Breast epithelium (tissue), 3 donors: ENCODE measurements around the gene CCDC180.

Experiments used
- POLR2A ChIP-seq: fragments of 450-650 bp; IDR thresholded peaks from one replicate; pipeline ENCODE4 v1.6.1; 2016; ENCODE audit warnings: antibody characterized with exemption, mild to moderate bottlenecking, moderate library complexity
- POLR2AphosphoS5 ChIP-seq, 3 donors: sonication (generic); formaldehyde crosslinking; IDR thresholded peaks; one replicate each; pipeline ENCODE4 v1.6.1; 2017; ENCODE audit warnings: antibody characterized with exemption in 3 of 3
- TF ChIP-seq, protein P1 (sequence below), 3 donors: fragments of 450-650 bp; IDR thresholded peaks; one replicate each; pipeline ENCODE4 v1.5.1; 2016 to 2017; ENCODE audit warnings: antibody characterized with exemption in 3 of 3, mild to moderate bottlenecking in 3 of 3, moderate library complexity in 3 of 3

GRCh38 chr9:97313746-97314145 is 6.3 kb downstream of the CCDC180 start:
- TF ChIP-seq POLR2A (no peak), POLR2AphosphoS5 (IDR thresholded peaks at IDR 0.05) (no peak)
- TF ChIP-seq, protein P1, sequence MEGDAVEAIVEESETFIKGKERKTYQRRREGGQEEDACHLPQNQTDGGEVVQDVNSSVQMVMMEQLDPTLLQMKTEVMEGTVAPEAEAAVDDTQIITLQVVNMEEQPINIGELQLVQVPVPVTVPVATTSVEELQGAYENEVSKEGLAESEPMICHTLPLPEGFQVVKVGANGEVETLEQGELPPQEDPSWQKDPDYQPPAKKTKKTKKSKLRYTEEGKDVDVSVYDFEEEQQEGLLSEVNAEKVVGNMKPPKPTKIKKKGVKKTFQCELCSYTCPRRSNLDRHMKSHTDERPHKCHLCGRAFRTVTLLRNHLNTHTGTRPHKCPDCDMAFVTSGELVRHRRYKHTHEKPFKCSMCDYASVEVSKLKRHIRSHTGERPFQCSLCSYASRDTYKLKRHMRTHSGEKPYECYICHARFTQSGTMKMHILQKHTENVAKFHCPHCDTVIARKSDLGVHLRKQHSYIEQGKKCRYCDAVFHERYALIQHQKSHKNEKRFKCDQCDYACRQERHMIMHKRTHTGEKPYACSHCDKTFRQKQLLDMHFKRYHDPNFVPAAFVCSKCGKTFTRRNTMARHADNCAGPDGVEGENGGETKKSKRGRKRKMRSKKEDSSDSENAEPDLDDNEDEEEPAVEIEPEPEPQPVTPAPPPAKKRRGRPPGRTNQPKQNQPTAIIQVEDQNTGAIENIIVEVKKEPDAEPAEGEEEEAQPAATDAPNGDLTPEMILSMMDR (IDR thresholded peaks at IDR 0.05) = no peak
